DMS79 treated with DMSO at 0.1 percent for 48 hours (cell line): ENCODE data around the gene MYO7B.

Experiments
- DNase-seq: peaks from one replicate; lab custom pipeline; 2025; lab: John Stamatoyannopoulos, UW

The MYO7B gene

DNA sequence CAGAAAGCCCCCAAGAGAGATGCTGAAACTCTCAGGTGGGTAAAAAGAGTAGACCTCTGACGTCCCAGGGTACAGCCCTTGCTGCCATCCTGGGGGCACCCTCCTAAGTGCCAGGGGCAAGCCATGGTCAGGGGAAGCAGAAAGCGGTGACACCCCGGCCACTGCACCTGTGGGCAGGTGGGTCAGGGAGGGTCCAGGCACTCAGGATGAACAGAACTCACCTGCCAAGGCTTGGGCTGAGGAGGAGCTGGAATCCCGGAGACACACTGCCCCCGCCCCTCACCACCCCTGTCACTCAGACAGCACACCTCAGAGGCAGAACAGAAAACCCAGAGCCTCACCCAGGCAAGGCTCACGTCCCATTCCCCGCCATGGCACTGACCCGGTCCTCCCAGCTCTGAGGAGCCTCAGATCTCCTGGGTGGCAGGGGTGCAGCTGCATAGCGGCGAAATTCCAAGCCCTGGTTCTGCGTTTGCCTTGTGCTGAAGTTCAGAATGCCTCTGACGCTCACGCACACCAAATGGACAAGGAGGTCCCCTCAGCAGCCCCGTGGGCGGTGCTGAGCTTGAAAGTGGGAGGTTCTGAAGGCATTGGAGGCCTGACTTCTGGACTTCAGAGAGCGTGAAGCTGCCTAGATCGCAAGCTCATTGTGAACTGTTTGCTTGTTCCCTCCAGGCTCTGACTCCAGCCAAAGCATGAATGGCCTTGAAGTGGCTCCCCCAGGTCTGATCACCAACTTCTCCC, 114.7 kb downstream of the MYO7B start:
- no peak for DNase-seq

DNA sequence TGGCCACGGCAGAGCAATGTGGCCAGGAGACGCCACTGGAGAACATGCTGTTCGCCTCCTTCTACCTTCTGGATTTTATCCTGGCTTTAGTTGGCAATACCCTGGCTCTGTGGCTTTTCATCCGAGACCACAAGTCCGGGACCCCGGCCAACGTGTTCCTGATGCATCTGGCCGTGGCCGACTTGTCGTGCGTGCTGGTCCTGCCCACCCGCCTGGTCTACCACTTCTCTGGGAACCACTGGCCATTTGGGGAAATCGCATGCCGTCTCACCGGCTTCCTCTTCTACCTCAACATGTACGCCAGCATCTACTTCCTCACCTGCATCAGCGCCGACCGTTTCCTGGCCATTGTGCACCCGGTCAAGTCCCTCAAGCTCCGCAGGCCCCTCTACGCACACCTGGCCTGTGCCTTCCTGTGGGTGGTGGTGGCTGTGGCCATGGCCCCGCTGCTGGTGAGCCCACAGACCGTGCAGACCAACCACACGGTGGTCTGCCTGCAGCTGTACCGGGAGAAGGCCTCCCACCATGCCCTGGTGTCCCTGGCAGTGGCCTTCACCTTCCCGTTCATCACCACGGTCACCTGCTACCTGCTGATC, 115.4 kb downstream of the MYO7B start:
- no peak for DNase-seq

DNA sequence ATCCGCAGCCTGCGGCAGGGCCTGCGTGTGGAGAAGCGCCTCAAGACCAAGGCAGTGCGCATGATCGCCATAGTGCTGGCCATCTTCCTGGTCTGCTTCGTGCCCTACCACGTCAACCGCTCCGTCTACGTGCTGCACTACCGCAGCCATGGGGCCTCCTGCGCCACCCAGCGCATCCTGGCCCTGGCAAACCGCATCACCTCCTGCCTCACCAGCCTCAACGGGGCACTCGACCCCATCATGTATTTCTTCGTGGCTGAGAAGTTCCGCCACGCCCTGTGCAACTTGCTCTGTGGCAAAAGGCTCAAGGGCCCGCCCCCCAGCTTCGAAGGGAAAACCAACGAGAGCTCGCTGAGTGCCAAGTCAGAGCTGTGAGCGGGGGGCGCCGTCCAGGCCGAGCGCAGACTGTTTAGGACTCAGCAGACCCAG, 115.9 kb downstream of the MYO7B start:
- no peak for DNase-seq

DNA sequence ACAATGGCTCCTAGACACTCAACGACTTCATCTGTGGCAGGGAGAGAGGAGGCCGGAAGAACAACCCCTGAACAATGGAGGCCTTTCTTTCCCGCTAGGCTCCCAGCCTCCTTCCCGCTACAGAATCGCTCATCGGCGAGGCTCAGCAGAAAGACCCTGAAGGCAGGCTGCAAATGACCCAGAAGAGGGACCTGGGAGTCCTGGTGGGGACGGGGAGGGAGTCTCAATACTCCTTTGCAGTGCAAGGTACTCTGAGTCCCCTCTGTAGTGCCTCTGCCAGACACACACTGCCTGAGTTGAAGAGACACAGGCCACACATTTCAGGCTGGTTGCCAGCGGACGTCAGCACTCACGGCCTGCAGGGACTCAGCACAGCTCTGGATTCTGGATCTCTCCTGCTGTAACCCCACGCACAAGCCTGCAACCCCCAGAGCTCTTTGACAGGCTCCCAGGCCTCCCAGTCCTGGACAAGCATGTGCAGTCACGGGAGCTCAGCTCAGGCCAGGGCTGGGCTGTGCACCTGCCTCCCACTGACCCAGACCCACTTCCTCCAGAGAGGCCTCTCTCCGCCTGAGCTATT, 116.6 kb downstream of the MYO7B start:
- DNase-seq: no peak

DNA sequence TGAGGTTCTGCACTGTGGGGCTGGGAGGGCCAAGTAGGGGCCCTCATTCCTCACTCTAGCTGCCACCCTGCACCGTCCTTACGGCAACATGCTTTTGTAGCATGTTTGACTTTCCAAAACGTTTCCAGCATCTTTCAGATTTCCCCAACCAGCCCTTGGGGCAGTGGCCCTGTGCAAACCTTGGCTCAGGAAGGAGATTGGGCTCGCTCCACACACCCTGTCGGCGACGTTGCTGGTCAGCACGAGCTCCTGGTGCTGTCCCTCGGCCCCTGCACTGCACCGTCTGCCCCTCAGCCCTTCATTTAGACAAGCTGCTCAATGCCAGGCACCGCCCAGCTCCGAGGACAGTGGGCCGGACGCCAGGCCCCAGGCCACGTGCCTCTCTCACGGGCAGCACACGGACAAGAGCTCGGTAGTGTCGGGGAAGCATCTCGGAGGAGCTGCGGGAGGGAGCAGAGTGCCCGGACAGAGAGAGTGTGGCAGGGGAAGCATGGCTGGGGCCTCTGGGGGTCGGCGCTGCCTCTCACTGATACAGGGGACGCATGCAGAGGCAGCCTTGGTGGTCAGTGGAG, 117.4 kb downstream of the MYO7B start:
- no peak for DNase-seq

DNA sequence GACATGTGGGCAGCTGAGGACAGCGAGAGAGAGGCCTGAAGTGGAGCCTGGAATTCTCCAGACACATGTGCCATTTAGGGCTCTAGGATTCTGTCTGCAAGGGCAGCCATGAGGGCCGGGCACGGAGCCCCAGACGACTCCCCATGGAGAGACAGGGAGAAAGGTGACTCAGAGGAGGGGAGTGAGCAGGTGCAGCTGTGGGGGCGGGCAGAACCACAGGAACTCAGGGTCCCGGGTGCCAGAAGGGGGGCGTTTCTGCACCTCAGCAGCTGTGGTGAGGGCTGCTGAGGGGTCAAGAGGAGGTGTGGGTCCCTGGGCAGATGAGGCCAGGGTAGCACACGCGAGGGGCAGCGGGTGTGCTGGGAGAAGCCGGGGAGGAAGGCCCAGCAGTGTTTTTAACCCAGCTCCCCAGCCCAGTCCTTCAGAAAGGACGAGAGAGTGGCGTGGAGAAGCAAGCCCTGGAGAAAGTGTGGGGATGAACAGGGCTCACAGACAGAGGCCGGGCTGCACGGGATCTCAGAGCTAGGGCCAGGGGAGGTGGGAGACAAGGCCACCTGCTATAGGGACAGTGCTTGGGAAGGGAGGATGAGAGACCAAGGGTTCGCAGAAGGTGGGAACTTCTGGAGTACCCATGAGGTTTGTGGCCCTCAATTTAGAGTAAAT, 118.1 kb downstream of the MYO7B start:
- DNase-seq: no peak

DNA sequence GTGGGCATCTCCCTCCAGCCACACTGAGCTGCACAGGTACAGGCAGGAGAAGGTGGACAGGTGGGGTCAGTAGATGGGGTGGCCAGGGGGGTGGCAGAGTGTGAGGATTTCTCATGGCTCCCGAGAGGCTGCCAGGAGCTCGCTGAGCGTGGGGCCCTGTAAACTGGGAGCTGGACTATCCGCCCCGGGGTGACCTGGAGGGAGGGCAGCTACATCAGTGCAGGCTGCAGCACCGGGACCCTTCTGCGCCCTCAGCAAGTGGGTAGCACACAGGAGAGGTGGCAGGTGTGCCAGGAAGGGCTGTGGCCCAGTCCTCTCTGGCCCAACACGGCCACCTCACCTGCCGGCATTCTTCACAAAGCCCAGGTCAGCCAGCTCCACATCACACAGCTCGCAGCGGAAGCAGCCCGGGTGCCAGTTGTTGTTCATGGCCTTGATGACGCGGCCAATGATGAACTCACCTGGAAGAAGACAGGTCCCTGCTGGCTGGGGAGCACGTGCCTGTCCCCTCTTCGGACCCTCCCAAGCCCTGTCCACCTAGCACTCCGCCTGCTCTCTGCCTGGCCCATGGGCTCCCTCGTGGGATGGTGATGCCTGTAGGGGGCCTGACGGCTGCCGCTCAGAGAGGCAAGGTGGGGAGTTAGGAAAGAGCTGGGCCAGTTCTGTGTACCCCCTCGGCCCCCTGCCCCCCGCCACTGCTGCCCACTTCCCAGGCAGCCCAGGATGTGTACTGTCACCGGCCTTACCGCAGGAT, 118.8 kb downstream of the MYO7B start:
- no peak for DNase-seq

DNA sequence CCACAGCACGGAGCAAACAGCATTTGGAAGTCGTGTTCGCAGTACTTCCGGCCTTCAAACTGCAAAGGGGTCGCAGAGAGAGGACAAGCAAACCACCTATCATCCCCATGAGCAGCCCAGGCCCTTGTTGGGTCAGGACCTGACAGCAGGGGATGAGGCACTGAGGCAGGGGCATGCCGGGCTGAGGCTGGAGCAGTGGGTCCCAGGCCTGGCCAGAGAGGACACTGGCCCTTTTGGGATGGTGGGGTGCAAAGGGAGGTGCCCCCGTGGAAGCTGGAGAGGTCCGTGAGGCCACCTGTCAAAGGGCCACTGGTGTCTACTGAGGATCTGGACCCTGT, 119.3 kb downstream of the MYO7B start:
- DNase-seq: no peak

DNA sequence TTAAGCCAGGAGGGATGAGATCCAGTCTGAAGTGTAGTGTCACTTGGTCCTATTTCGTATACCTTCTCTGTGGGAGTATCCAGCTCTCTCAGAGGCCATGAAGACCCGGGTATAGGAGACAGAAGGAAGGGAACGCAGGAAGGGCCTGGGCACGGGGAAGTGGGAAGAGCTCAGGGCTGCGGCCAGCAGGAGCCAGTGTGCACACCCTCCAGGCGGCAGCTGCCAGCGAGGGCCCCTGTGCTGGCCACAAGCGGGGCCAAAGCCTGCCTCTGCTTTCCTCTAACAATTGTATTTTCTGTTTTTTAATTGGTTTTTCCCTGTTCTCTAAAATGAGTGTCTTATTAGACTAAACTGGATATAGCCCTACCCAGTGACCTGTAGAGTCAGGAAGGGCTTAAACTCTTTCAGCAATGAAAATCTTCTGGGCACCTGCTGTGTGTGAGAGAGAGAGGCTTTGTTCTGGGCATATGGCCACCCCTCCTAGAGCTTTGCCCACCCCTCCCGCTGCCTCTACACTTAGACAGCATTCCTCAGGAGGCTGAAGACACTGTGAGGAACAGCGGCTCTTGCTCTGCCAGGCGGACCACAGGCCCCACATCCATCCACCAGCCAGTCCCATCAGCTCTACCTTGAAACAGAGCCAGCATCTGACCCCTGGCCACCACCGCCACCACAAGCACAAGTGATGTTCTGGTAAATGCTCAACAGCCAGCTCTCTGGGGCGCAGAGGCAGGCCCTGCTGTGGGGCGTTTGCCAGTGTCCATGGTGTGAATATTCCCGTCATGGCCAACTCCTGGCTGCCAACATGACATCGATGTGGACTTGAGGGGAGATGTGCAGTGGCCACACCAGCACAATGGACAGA, 120.0 kb downstream of the MYO7B start:
- DNase-seq: no peak

DNA sequence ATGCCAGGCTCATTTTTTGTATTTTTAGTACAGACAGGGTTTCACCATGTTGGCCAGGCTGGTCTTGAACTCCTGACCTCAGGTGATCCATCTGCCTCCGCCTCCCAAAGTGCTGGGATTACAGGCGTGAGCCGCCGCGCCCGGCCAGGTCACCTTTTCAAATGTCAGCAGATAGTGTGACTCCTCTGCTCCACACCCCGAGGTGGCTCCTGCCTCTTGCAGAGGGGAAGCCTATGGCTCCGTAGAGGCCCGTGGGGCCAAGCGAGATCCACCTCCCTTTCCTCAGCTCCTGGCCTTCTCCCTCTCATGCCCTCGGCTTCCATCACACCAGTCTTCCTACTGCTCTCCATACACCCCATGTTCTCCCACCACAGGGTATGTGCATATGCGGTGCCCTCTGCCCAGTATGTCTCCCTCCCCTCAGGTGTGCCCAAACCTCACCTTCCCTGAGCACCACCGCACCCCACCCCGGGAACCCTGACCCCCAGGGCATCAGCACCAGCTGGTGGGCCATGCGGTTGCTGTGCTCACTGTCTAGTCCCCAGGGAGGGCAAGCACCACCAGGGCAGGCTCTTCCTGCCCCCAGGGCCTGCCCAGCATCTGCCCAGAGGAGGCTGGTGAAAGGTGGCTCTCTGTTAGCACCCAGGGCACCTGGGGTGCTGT, 121.2 kb downstream of the MYO7B start:
- DNase-seq: no peak

DNA sequence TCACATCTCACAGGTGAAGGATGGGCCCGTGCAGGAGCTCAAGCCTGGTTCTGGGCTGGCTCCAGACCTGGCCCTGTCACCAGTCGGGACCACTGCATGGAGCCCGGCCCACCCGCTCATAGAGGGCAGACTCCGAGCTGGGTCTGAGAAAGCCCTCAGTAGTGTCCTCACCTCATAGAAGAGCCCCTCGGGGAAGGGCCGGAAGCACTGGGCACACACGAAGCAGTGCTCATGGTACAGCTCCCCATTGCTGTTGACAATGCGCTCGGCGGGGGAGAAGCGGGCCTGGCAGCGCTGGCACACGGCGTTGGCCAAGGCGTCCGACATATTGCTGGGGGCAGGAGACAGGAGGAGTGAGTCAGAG, 121.7 kb downstream of the MYO7B start:
- no peak for DNase-seq

DNA sequence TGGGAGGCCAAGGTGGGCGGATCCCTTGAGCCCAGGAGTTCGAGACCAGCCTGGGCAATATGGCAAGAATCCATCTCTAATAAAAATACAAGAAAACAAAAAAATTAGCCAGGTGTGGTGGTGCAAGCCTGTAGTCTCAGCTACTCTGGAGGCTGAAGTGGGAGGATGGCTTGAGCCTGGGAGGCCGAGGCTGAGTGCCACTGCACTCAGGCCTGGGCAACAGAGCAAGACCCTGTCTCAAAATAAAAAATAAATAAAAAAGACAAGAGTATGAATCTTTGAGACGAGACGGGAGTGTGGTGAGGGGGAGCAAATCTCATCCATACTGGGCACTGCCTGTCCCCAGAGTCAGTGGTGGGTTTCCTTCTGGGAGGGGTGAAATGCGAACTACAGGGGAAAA, 122.7 kb downstream of the MYO7B start:
- no peak for DNase-seq

DNA sequence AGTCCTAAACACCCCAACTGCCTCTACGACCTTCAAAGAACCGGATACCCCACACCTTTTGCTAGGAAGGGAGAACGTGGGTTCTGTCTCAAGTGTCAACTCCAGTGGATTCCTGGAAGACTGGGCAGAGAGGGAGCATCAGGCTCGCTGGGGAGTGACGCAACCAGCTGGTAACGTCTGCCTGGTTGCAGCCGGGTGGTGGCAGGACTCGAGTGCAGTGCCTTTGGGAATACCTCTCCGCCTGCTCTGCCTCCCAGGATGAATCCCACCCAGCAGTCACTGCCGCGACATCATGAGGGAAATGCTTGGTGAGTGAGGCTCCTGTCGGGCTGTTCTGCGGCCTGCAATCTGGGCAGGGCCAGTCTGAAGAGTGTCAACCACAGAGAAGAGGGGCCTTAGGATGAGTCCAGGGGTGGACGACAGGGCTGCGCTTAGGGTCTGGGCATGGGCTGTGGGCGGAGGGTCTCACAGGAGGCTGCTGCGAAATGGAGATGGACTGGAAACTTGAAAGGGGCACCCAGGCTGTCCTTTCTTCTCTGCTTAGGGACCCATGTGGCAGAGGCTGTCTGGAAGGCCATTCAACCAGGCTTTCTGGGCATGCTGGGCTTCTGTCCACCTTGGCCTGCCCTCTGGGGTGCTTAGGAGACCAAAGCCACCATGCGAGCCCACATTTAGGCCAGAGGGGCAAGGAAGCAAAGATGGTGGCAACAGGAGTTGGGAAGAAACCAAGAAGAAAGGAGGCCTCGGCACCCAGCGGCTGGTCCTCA, 123.3 kb downstream of the MYO7B start:
- no peak for DNase-seq

DNA sequence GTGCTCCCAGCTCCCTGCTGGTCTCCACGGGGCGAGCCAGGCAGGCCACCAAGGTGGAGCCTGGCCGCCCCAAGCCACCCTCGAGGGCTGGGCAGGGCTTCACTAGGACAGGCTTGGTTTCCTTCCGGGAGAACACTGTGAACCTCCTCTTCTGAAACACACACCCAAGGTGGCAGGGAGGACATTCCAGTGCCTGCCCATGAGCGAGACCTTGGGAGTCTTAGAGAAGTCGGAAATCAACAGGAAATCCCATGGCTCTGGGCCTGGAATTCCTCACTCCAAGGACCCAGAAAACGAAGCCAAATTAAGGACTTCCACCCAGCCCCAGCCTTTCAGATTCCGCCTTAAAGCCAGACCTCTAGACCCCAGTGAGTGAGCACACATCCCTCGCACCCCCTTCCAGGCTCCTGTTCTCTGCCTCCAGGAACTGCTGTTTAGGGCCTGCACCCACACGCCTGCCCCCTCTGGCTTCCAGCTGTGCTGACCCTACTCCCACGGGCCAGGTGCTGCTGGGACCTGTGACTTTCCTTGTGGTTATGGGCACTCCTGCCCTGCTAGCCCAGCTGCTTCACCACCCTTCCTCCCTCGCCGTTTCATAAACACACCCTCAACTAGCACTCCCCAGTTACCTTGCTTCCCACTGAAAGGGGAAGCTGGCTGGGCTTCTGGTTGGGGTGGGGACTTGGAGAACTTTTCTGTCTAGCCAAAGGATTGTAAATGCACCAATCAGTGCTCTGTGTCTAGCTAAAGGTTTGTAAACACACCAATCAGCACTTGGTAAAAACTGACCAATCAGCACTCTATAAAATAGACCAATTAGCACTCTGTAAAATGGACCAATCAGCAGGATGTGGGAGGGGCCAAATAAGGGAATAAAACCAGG, 124.2 kb downstream of the MYO7B start:
- DNase-seq: no peak

DNA sequence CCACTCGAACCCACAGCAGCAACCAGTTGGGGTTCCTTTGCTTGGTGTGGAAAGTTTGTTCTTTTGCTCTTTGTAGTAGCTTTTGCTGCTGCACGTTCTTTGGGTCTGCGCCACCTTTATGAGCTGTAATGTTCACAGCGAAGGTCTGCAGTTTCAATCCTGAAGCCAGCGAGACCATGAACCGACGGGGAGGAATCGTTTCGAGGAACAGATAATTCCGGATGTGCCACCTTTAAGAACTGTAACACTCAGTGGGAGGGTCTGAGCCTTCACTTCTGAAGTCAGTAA, 124.8 kb downstream of the MYO7B start:
- DNase-seq: no peak

DNA sequence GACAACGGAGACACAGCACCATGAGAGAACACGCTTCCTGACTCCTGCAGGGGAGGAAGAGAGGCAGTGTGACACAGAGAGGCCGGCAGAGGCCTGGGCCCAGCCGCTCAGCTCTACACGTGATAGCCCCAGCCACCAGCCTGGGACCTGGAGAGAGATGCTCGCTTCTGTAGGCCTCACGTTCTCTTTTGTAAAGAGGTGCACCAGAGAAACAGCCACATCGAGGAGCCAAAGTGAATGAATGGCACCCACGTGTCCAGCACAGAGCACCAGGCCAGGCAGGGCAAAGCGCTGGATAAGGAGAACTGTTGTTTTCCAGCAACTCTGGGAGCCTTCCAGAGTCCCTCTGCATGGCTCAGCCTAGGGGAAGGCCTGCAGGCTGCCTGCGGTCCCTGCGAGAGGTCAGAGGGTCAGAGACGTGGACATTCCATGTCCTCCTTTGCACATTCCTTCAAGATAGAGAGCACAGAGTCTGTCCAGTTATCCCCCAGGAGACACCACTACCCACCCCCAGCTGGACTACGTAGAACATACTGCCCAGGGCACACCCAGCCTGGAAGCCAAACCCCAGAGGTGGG, 125.7 kb downstream of the MYO7B start:
- DNase-seq: no peak

DNA sequence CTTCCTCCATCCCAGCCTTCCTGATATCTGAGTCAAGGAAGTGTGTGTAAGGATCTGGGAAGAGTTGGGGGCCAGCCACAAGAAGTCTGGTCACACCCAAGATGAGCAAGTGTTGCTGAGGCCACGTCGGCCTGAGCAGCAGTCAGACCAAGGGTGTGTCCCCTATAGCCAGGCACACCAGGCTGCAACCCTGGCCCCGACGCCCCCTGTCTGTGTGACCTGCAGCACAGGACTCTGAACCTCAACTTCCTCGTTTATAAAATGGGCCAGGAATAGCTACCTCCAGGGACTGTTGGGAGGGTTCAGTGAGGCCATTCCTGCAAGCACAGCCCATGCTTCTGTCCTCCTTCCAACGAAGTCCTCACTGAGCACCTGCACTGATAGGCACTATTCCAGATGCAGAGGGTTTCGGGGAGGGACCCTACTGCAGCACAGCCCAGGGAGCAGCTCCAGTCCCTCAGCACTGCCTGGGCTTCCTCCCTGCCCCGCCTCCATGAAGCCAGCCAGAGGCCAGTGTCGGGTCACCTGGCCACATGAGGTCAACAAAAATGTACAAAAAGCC, 126.5 kb downstream of the MYO7B start:
- no peak for DNase-seq

DNA sequence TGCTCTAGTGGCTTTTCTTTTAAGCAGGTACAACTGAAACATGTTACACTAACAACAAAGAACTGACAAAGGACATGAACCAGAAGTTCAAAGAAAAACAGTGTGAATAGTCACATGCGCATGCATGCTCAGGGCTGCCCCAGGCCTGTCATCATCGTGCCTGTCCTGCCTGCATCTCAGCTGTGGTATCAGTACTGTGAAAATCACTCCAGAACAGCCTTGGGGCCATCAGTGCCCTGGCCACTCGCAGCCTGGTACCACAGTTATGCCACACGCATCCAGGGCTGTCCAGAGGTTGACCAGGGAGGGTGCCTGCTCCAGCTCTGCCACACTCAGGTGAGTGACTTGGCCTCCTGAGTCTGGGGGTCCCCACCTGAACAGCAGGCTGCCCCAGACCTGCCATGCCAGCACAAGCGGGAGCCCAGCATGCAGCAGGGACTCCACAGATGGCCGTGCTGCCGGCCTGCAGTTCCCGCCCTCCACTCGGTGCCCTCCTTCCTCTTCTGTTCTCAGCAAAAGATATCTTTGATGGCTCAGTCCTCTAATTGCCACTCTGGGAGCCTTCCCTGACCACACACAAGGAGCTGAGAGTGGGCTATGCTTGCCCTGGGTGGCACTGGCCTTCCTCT, 127.6 kb downstream of the MYO7B start:
- DNase-seq: no peak
